HFFc6 (cell line): ENCODE measurements around the gene SUPT7L. TPM values are rescaled to one million over a fixed set of nuclear protein-coding genes. Genes with fewer than 3 reads are reported as not detected.
"Not testable (repeated sequence)": the region's sequence is repeated elsewhere in the genome, so short reads cannot be mapped to it uniquely, and the experiment has no call there.

Source experiments
- DNase-seq: peaks from one replicate; pipeline ENCODE4 v3.0.0-alpha.2; 2018
- H3K27ac Mint-ChIP-seq: 2 replicates; pipeline ENCODE4 v1.8.0; 2020; ENCODE audit warnings: mild to moderate bottlenecking, mixed read lengths
- H3K27me3 Mint-ChIP-seq: 2 replicates; pipeline ENCODE4 v1.8.0; 2021; ENCODE audit warnings: mild to moderate bottlenecking, moderate library complexity, mixed read lengths; ENCODE audit not compliant: insufficient read depth
- H3K36me3 Mint-ChIP-seq: 2 replicates; pipeline ENCODE4 v1.8.0; 2021; ENCODE audit warnings: low read depth, mixed read lengths
- H3K4me1 Mint-ChIP-seq: 2 replicates; pipeline ENCODE4 v1.8.0; 2020; ENCODE audit warnings: low read depth, mixed read lengths
- H3K4me3 Mint-ChIP-seq: 2 replicates; pipeline ENCODE4 v1.8.0; 2020; ENCODE audit warnings: mild to moderate bottlenecking, moderate library complexity, mixed read lengths
- H3K9me3 Mint-ChIP-seq: 2 replicates; pipeline ENCODE4 v1.8.0; 2020; ENCODE audit warnings: mild to moderate bottlenecking, mixed read lengths
- total RNA-seq, 6 experiments: library from RNA; stranded (reverse); fragmentation: NEBNext Ultra II Directional; extraction: Animal tissue kit (Norgen Biotek cat#: 25700); gene quantifications; 2 replicates in 1 of 6; 3 replicates in 5 of 6; pipeline ENCODE4 v1.2.3, GENCODE V29; 2021
- TF ChIP-seq, protein P1 (sequence below): fragments of 200-600 bp; sonication (generic); IDR thresholded peaks from 2 replicates; pipeline ENCODE4 v1.5.0; 2021; ENCODE audit warnings: antibody characterized with exemption, mild to moderate bottlenecking

The SUPT7L gene
- total RNA-seq, 6 experiments from 2014 or later, result 22.7 to 26.4 (median 24.2) TPM

DNA sequence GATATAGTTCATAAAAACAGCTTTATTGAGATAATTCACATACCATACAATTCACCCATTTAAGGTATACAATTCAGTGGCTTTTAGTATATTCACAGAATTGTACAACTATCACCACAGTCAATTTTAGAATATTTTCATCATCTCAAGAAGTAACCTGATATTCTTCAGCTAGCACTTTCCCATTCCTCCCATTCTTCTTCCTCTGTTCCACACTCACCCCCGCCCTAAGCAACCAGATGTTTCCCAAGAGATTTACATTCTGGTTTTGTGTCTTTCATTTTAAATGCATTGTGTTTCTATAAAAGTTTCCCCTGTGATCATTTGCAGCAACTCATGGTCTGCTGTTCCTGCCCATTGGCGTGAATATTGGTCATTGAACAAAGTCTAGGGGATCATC lies 29.1 kb downstream of the SUPT7L start:
- no peak overlapping the region for H3K4me3 Mint-ChIP-seq
- H3K36me3 Mint-ChIP-seq, result peaks cover 54% of the 10 kb centered on the region
- no peaks in the 10 kb centered on the region for H3K27me3 Mint-ChIP-seq
- TF ChIP-seq, protein P1, sequence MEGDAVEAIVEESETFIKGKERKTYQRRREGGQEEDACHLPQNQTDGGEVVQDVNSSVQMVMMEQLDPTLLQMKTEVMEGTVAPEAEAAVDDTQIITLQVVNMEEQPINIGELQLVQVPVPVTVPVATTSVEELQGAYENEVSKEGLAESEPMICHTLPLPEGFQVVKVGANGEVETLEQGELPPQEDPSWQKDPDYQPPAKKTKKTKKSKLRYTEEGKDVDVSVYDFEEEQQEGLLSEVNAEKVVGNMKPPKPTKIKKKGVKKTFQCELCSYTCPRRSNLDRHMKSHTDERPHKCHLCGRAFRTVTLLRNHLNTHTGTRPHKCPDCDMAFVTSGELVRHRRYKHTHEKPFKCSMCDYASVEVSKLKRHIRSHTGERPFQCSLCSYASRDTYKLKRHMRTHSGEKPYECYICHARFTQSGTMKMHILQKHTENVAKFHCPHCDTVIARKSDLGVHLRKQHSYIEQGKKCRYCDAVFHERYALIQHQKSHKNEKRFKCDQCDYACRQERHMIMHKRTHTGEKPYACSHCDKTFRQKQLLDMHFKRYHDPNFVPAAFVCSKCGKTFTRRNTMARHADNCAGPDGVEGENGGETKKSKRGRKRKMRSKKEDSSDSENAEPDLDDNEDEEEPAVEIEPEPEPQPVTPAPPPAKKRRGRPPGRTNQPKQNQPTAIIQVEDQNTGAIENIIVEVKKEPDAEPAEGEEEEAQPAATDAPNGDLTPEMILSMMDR, result no peak
- no peak for DNase-seq
- H3K4me1 Mint-ChIP-seq, result peaks cover 37% of the 10 kb centered on the region
- no peak overlapping the region for H3K27ac Mint-ChIP-seq
- no peaks in the 10 kb centered on the region for H3K9me3 Mint-ChIP-seq

DNA sequence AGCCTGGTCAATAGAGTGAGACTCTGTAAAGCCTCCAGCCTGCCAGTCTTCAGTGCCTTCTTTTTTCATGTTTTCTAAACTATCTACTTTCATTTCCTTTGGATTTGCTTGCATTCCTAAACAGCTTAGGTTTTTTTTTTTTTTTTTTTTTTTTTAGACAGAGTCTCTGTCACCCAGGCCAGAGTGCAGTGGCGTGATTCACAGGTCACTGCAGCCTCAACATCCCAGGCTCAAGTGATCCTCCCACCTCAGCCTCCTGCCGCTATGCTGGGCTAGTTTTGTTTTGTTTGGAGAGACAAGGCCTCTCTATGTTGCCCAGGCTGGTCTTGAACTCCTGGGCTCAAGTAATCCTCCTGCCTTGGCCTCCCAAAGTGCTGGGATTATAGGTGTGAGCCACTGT lies 33.2 kb downstream of the SUPT7L start:
- not testable (repeated sequence) for H3K4me1 Mint-ChIP-seq, H3K27ac Mint-ChIP-seq, DNase-seq, H3K27me3 Mint-ChIP-seq, H3K9me3 Mint-ChIP-seq
- H3K4me3 Mint-ChIP-seq, result peak overlapping the region; percentile 49; the same call in 1 of the 2 replicates
- peaks cover 45% of the 10 kb centered on the region for H3K36me3 Mint-ChIP-seq

DNA sequence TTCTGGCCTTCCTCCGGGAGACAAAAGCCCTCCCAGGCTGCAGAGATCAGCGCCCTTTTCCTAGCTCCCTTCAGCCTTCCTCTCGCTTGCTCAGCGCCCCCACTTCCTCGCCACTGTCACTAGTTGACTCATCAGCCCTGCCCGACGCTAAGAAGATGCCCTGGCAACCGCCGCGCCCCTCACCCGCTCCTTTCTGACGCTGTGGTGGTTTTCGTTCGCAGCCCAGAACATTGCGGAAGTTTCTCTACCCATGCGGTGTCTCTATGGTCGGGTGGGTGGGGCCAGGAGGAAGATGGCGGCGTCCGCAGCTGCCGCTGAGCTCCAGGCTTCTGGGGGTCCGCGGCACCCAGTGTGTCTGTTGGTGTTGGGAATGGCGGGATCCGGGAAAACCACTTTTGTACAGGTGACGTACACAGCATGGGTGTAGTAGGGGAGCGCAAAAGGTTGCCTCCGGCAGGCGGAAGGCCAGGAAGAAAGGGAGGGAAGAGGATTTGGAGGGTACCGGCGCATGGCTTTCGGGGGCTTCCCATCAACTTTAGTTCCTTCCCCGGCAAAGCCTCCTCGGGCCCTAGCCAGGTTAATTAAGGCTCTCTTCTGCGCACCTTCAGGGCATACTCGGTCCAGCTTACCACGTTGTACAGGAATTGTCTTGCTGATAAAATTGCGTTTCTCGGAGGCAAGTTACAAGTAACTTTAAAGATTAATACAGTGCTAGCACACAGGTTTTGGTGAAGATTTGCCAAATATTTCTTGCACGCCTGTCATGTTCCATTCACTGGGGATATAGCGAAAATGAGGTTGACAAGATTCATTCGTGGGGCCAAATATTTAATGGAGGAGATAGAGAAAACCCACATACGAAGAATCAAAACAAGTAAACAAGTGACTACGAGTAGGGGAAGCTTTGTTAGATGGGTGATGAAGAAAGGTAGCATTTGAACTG lies 34.4 kb downstream of the SUPT7L start, which contains the start of the genes CCDC121 and GPN1:
TSS of gene CCDC121 (minus strand) at position 246 of the 943 bp plus-strand sequence. CDS start 1,213 bp downstream, outside the sequence.
TSS of gene GPN1 (plus strand) at position 284 of the 943 bp plus-strand sequence. CDS start at position 293, 9 bp downstream.
- Mint-ChIP-seq H3K27ac (no peak within 1 kb of the TSS), H3K9me3 (no peaks in the 10 kb centered on the region)

DNA sequence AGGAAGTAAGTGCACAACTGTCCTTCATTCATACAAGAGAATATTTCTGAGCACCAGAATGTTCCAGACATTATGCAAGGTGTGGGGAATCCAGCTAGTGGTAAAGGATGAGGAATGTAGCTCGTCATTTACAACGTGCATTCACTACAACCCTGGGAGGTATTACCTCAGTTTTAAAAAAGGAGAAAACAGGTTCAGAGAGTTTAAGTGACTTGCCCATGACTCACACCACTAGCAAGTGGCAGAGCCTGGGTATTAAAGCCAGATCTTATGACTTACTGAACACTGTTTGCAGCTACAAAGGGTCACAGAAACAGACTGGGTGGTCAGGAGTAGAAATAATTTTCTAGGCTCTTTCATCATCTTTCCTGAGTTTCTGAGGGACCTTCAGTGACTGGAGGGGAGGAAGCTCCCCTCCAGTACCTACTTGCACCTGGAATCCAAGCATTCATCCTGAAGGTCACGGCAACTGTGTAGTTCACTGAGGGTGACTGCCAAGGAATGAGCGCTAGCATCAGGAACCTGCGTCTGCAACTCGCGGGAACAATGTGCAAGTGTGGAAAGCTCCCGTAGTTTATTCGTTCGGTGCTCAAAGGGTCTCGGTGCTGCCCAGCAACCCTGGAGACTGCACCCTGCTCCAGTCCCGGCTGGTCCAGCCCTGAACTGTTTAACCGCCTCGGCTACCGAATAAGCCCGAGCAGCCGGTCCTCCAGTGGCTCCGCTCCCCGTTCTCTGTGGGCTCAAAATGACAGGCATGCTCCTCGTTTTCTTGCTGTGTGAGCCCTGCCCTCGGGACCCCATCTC lies 35.2 kb downstream of the SUPT7L start:
- Mint-ChIP-seq H3K4me1 (peaks cover 26% of the 10 kb centered on the region), H3K4me3 (no peak overlapping the region), H3K27me3 (peaks cover 2% of the 10 kb centered on the region; the same call in 1 of the 2 replicates), H3K27ac (no peak overlapping the region), H3K36me3 (peaks cover 45% of the 10 kb centered on the region), H3K9me3 (no peaks in the 10 kb centered on the region)
- DNase-seq, result peak; percentile 91
- TF ChIP-seq, protein P1, result no peak

More for the DNA sequence above, 34.4 kb downstream of the SUPT7L start, which contains the start of the genes CCDC121 and GPN1:
- H3K4me3 Mint-ChIP-seq, result no peak within 1 kb of the TSS
- TF ChIP-seq, protein P1, result no peak
- peaks cover 17% of the 10 kb centered on the region for H3K4me1 Mint-ChIP-seq
- H3K27me3 Mint-ChIP-seq, result peaks cover 2% of the 10 kb centered on the region; the same call in 1 of the 2 replicates
- DNase-seq, result peak; percentile 95
- peaks cover 44% of the 10 kb centered on the region for H3K36me3 Mint-ChIP-seq

DNA sequence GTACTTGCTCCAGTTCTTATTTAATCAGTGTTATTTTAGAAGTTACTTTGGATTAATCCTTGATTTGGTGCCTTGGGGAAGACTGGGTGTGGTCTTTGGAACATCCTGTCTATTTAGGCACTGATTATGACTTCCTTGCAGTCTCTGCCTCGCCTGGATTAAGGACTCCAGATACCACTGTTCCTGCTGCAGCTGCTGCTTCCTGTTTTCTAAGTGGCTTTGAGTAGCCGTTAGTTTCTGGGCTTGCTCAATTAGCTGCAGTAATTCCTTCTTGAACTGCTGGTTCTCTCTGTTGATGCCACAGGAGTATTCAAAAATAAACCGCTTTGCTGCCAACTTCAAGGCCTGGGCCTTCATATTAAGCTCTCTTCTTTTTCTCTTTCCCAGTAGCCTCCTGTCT lies 36.5 kb downstream of the SUPT7L start:
- not testable (repeated sequence) for H3K9me3 Mint-ChIP-seq, H3K27me3 Mint-ChIP-seq, DNase-seq, H3K27ac Mint-ChIP-seq, H3K4me3 Mint-ChIP-seq
- Mint-ChIP-seq H3K4me1 (peaks cover 38% of the 10 kb centered on the region), H3K36me3 (peaks cover 44% of the 10 kb centered on the region)

DNA sequence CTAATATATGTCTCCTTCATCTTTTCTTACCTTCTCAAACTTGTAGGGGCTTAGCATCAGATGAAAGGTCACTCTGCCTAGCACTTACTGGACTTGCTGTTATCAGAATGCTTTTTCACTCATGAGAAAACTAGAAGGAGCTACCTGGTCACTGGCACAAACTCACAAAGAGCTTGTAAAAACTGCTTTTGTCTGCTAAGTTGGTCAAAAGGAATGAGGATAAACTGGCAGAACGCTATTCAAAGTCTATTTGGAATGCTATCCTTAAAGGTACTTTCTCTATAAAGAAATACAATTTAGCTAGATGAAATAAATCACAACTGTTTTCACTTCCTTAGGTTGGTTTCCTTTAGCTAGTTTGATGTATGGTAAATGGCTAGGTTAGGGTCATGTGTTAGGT lies 37.1 kb downstream of the SUPT7L start:
- Mint-ChIP-seq H3K4me1 (peaks cover 44% of the 10 kb centered on the region), H3K36me3 (peaks cover 44% of the 10 kb centered on the region)
- H3K27ac Mint-ChIP-seq, DNase-seq, H3K4me3 Mint-ChIP-seq, H3K9me3 Mint-ChIP-seq, H3K27me3 Mint-ChIP-seq: not testable (repeated sequence)
